ENCODE results near the gene ELMO2.

DNA sequence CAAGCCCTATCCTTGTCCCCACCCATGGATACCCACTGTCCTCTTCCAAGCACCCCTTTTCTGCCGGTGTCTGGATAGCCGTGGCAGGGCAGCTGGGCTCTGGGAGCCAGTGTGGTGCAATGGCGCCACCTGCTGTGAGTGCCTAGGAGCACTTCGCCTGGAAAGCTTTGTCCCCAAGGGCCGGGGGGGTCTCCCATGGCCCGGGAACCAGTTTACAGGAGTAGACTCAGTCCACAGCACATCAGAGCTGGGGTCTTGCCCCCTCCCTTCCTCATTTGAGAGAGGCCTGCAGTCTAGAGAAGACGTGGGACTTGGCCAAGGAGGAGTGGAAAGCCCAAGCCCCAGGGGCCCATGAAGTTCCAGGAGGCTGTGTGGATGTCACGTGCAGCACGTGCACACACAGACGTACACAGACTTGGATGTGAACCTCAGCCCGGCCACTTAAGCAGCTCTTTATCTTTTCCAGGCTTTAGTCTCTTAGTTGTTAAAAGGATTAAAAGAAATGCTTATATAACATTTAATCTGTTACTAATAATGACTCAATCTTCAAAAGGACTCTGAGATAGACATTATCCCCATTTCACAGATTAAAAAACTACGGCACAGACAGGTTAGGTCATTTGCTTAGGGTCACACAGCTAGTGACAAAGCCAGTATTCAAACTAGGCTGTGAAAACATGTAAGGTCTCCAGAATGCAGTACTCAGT is 57.2 kb downstream of the ELMO2 start:
- TF ChIP-seq EP300 (IDR thresholded peaks at IDR 0.05; ENCODE audit: borderline replicate concordance) (no peak), TAF1 (IDR thresholded peaks at IDR 0.05; ENCODE audit: low read depth) (no peak), RAD21 (IDR thresholded peaks at IDR 0.05; ENCODE audit: low read depth) (peak; percentile 68)

Data from Ishikawa (cell line).